Endothelial cell (in vitro differentiated cells): ENCODE results near the gene NRXN3. TPM values are rescaled to one million over a fixed set of nuclear protein-coding genes. Genes with fewer than 3 reads are reported as not detected.

ENCODE experiments used
- DNase-seq: peaks from one replicate; pipeline ENCODE4 v3.0.0; 2021; ENCODE audit warnings: low spot score
- H3K27ac Mint-ChIP-seq: one replicate; pipeline ENCODE4 v1.8.0; 2021; ENCODE audit warnings: mixed read lengths, inconsistent platforms; ENCODE audit not compliant: unreplicated experiment
- H3K27me3 Mint-ChIP-seq: one replicate; pipeline ENCODE4 v1.8.0; 2021; ENCODE audit warnings: mild to moderate bottlenecking, moderate library complexity, mixed read lengths, inconsistent platforms; ENCODE audit not compliant: unreplicated experiment
- H3K36me3 Mint-ChIP-seq: one replicate; pipeline ENCODE4 v1.8.0; 2021; ENCODE audit warnings: mild to moderate bottlenecking, low read depth, mixed read lengths, inconsistent platforms; ENCODE audit not compliant: unreplicated experiment
- H3K4me1 Mint-ChIP-seq: one replicate; pipeline ENCODE4 v1.8.0; 2021; ENCODE audit warnings: mild to moderate bottlenecking, mixed read lengths, inconsistent platforms; ENCODE audit not compliant: unreplicated experiment
- H3K4me3 Mint-ChIP-seq: one replicate; pipeline ENCODE4 v1.8.0; 2021; ENCODE audit warnings: mild to moderate bottlenecking, mixed read lengths, inconsistent platforms; ENCODE audit not compliant: unreplicated experiment
- H3K9me3 Mint-ChIP-seq: one replicate; pipeline ENCODE4 v1.8.0; 2021; ENCODE audit warnings: mixed read lengths, inconsistent platforms; ENCODE audit not compliant: unreplicated experiment
- total RNA-seq: library from RNA; stranded (reverse); fragmentation: NEBNext Ultra II Directional; extraction: Animal tissue kit (Norgen Biotek cat#: 25700); gene quantifications from one replicate; pipeline ENCODE4 v1.2.1, GENCODE V29; 2021; ENCODE audit not compliant: unreplicated experiment
- TF ChIP-seq, protein P1 (sequence below): fragments of 200-600 bp; sonication (generic); IDR thresholded peaks from one replicate; pipeline ENCODE4 v1.5.0; 2021; ENCODE audit warnings: antibody characterized with exemption; ENCODE audit not compliant: unreplicated experiment

The NRXN3 gene
- total RNA-seq, 1 donor from 2014 or later, result 2.3 TPM

GRCh38 chr14:79209418-79209817 is 1039.2 kb downstream of the NRXN3 start:
- Mint-ChIP-seq H3K27me3 (no peaks in the 10 kb centered on the region), H3K36me3 (no peaks in the 10 kb centered on the region), H3K4me1 (peaks cover 4% of the 10 kb centered on the region), H3K4me3 (no peak overlapping the region), H3K27ac (no peak overlapping the region), H3K9me3 (no peaks in the 10 kb centered on the region)
- TF ChIP-seq, protein P1, sequence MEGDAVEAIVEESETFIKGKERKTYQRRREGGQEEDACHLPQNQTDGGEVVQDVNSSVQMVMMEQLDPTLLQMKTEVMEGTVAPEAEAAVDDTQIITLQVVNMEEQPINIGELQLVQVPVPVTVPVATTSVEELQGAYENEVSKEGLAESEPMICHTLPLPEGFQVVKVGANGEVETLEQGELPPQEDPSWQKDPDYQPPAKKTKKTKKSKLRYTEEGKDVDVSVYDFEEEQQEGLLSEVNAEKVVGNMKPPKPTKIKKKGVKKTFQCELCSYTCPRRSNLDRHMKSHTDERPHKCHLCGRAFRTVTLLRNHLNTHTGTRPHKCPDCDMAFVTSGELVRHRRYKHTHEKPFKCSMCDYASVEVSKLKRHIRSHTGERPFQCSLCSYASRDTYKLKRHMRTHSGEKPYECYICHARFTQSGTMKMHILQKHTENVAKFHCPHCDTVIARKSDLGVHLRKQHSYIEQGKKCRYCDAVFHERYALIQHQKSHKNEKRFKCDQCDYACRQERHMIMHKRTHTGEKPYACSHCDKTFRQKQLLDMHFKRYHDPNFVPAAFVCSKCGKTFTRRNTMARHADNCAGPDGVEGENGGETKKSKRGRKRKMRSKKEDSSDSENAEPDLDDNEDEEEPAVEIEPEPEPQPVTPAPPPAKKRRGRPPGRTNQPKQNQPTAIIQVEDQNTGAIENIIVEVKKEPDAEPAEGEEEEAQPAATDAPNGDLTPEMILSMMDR, result no peak
- no peak for DNase-seq

- no peak for DNase-seq
- Mint-ChIP-seq H3K27me3 (no peaks in the 10 kb centered on the region), H3K9me3 (no peaks in the 10 kb centered on the region), H3K4me1 (no peaks in the 10 kb centered on the region), H3K36me3 (no peaks in the 10 kb centered on the region), H3K27ac (no peak overlapping the region), H3K4me3 (no peak overlapping the region)
- TF ChIP-seq, protein P1, result no peak
Measured at GRCh38 chr14:79225815-79226214, 1055.6 kb downstream of the NRXN3 start.

DNA sequence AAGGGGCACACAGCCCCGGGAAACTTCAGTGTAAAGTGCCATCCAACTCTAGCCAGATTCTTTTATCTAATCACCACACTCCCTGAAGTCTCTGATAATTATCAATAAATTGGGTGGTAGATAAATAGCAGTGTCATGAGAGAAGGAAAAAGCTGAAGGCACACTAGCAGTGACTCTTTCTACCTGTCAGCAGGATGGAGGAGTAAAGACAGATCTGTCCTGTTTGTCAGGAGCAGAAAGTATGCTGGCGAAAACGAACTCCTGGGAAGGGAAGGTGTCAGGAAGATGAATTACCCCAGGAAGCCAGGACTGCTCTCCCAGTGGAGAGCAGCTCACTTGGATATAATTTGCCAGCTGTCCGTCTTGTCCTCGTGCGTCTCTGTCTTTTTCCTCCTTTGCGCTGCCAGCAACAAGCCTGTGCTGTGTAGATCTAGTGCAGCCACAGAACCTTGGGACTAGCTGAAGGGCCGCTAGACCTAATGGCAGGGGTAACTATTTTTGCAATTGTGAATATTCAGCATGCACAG is 1059.3 kb downstream of the NRXN3 start:
- no peaks in the 10 kb centered on the region for H3K27me3 Mint-ChIP-seq
- TF ChIP-seq, protein P1, result no peak
- H3K4me1 Mint-ChIP-seq, result no peaks in the 10 kb centered on the region
- no peak for DNase-seq
- H3K27ac Mint-ChIP-seq, result no peak overlapping the region
- H3K36me3 Mint-ChIP-seq, result no peaks in the 10 kb centered on the region
- H3K9me3 Mint-ChIP-seq, result no peaks in the 10 kb centered on the region
- no peak overlapping the region for H3K4me3 Mint-ChIP-seq

GRCh38 chr14:79242666-79243065 is 1072.5 kb downstream of the NRXN3 start:
- Mint-ChIP-seq H3K36me3 (no peaks in the 10 kb centered on the region), H3K4me3 (no peak overlapping the region), H3K4me1 (no peaks in the 10 kb centered on the region), H3K9me3 (no peaks in the 10 kb centered on the region), H3K27me3 (no peaks in the 10 kb centered on the region), H3K27ac (no peak overlapping the region)
- TF ChIP-seq, protein P1, result no peak
- DNase-seq, result no peak

- no peaks in the 10 kb centered on the region for H3K9me3 Mint-ChIP-seq
Measured at GRCh38 chr14:79246173-79246572, 1076.0 kb downstream of the NRXN3 start.

More at GRCh38 chr14:79246173-79246572, 1076.0 kb downstream of the NRXN3 start:
- Mint-ChIP-seq H3K4me1 (no peaks in the 10 kb centered on the region), H3K27me3 (no peaks in the 10 kb centered on the region), H3K27ac (no peak overlapping the region), H3K36me3 (no peaks in the 10 kb centered on the region), H3K4me3 (no peak overlapping the region)
- TF ChIP-seq, protein P1, result no peak
- no peak for DNase-seq
